ENCODE measurements around the gene ASB2. TPM values are rescaled to one million over a fixed set of nuclear protein-coding genes. Genes with fewer than 3 reads are reported as not detected.

Gene ASB2
- total and polyA plus RNA-seq, 2 of the 8 experiments (the other 6 are each of a cell fraction or from before 2014, with no cell fraction given): 1.0 to 2.1 TPM

DNA sequence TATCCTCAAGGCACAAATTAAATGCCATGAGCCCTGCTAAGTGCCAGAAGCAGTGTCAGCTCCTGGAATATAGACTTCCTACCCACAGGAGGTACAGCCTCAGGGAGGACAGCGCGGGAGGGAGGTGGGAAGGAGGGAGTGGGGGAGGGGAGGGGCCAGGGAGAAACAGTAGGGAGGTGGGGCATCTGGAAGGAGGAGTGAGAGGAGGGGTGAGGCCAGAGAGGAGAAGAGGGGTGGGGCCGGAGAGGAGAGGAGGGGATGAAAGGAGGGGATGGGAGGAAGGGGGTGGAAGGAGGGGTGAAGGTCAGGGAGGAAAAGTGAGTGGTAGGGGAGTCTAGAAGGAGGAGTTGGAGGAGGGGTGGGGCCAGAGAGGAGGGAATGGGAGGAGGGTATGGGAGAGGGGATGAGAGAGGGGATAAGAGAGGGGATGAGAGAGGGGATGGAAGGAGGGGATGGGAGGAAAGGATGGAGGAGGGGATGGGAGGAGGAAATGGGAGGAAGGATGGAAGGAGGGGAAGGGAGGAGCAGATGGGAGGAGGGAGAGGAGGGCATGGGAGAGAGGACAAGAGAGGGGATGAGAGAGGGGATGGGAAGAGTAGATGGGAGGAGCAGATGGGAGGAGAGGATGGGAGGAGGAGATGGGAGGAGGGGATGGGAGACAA, 11.6 kb upstream of the ASB2 start:
- Histone ChIP-seq H3K9me3 (ENCODE audit: insufficient read depth in 2 of 2, low read depth in 1 of 2, low read length in 1 of 2) (no peaks in the 10 kb centered on the region), H3K27me3 (replicated peaks in 1 of 4; ENCODE audit: control insufficient read depth in 3 of 4, extremely low read depth in 1 of 4, insufficient read depth in 3 of 4, low read length in 3 of 4) (no peaks in the 10 kb centered on the region; a peak in 1 of 7 replicates), H2BK20ac (ENCODE audit: low read length) (0 out of 2 replicates have a peak overlapping the region, but pooled peaks have one; percentile 61), H3K18ac (ENCODE audit: extremely low read depth, low read length) (no peak overlapping the region), H3K56ac (replicated peaks; ENCODE audit: insufficient read length, low read depth, low read length) (no peak overlapping the region), H2BK120ac (replicated peaks; ENCODE audit: low read depth, low read length) (no peak overlapping the region), H4K5ac (ENCODE audit: insufficient read length, low read depth, low read length) (no peak overlapping the region), H2BK15ac (ENCODE audit: low read length) (no peak overlapping the region), H4K20me1 (replicated peaks in 1 of 2; ENCODE audit: control insufficient read depth in 1 of 2, insufficient read depth in 2 of 2, low read length in 2 of 2) (no peaks in the 10 kb centered on the region), H3K4me3 (ENCODE audit: extremely low read depth in 1 of 4, insufficient read depth in 2 of 4, low read depth in 3 of 4, low read length in 4 of 4) (no peak overlapping the region), H3K36me3 (ENCODE audit: control insufficient read depth in 2 of 4, insufficient read depth in 4 of 4, low read length in 3 of 4) (no peaks in the 10 kb centered on the region), H3K23me2 (ENCODE audit: low read depth, low read length) (peaks cover 3% of the 10 kb centered on the region; the same call in 1 of the 2 replicates), H3K14ac (ENCODE audit: insufficient read length) (no peak overlapping the region), H2AK5ac (ENCODE audit: low read depth, low read length) (no peak overlapping the region), H4K8ac (ENCODE audit: extremely low read depth, insufficient read depth, low read length) (no peak overlapping the region), H3K23ac (ENCODE audit: insufficient read length) (no peak overlapping the region), H3K4me1 (replicated peaks in 1 of 4; ENCODE audit: control insufficient read depth in 3 of 4, insufficient read depth in 4 of 4, low read length in 3 of 4) (peaks cover 0 to 14% (median 8%) of the 10 kb centered on the region in 4 experiments; a peak in 4 of 7 replicates), H4K91ac (replicated peaks; ENCODE audit: insufficient read length, low read length) (no peak overlapping the region), H3K79me2 (ENCODE audit: control insufficient read depth in 1 of 2, insufficient read depth in 2 of 2, low read length in 2 of 2) (no peaks in the 10 kb centered on the region), H3K79me1 (ENCODE audit: low read depth, low read length) (no peaks in the 10 kb centered on the region), H2BK12ac (ENCODE audit: low read depth, low read length) (no peak overlapping the region), H3K27ac (ENCODE audit: low read depth, low read length) (no peak overlapping the region), H2AFZ (ENCODE audit: low read length) (no peak overlapping the region), H2BK5ac (ENCODE audit: low read depth, low read length) (peak overlapping the region; percentile 81; the same call in 1 of the 2 replicates), H3K9ac (replicated peaks in 1 of 4; ENCODE audit: extremely low read depth in 1 of 4, low read depth in 3 of 4, low read length in 3 of 4) (no peak overlapping the region), H3K4ac (replicated peaks; ENCODE audit: insufficient read length, low read depth, low read length) (no peak overlapping the region), H3K4me2 (ENCODE audit: insufficient read depth in 1 of 2, low read depth in 2 of 2, low read length in 2 of 2) (peak overlapping the region; percentile 29 to 39; a peak in 2 of 4 replicates)
- ChIA-PET POLR2A (ENCODE audit: partially characterized antibody) (no interaction called here), CTCF (ENCODE audit: partially characterized antibody) (interaction anchor here (0.6 to 7.6 kb wide), 4 partner anchors 11 to 241 kb away, joined by 3 to 108 read pairs (median 3); partner anchors contain the start of gene CCDC197)
- TF ChIP-seq SAP30 (IDR thresholded peaks at IDR 0.05; ENCODE audit: insufficient read depth, insufficient replicate concordance, low read length) (no peak), TCF12 (IDR thresholded peaks at IDR 0.05; ENCODE audit: low read depth, low read length) (no peak), TAF1 (IDR thresholded peaks at IDR 0.05; ENCODE audit: low read depth, low read length) (no peak), CBX8 (IDR thresholded peaks at IDR 0.05; ENCODE audit: borderline replicate concordance, low read depth, low read length) (no peak), TEAD4 (IDR thresholded peaks at IDR 0.05; ENCODE audit: low read depth, low read length) (no peak), BACH1 (IDR thresholded peaks at IDR 0.05; ENCODE audit: low read length) (no peak)
- TF ChIP-seq, protein P1, sequence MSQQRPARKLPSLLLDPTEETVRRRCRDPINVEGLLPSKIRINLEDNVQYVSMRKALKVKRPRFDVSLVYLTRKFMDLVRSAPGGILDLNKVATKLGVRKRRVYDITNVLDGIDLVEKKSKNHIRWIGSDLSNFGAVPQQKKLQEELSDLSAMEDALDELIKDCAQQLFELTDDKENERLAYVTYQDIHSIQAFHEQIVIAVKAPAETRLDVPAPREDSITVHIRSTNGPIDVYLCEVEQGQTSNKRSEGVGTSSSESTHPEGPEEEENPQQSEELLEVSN (IDR thresholded peaks at IDR 0.05): no peak
- 62% methylated on average over 2 of the region's 3 CpGs; no CpG with 5 or more reads in 1 of the 2 experiments for WGBS, 2 experiments (ENCODE audit: extremely low coverage in 1 of 2, insufficient coverage in 1 of 2, insufficient read length in 1 of 2, insufficient replicate concordance in 2 of 2, low coverage in 1 of 2, low lambda C conversion rate in 2 of 2, missing lambda C conversion rate in 1 of 2)
- FAIRE-seq (no peak), DNase-seq (ENCODE audit: low read depth in 1 of 2, low spot score in 2 of 2) (no peak)
